Measurements from ENCODE around the gene GDPGP1. TPM values are rescaled to one million over a fixed set of nuclear protein-coding genes. Genes with fewer than 3 reads are reported as not detected.

GDPGP1 gene
- total and polyA plus RNA-seq, 10 of the 15 experiments (the other 5 are each of a cell fraction or from before 2014, with no cell fraction given), result 0.68 to 8.9 (median 3.0) TPM

- H3K79me2 ChIP-seq (ENCODE audit: control insufficient read depth, insufficient read depth, low read length), result no peaks in the 10 kb centered on the region; the same call in 1 of the 2 replicates
- ChIA-PET RAD21 (ENCODE audit: unreplicated experiment) (interaction anchor here (0.6 to 4.5 kb wide), 11 partner anchors 10 to 66 kb away, joined by 3 to 30 read pairs (median 5); partner anchors contain the start of genes CIB1 and GDPGP1), POLR2A (interaction anchor here (0.5 to 7.0 kb wide), 9 partner anchors 10 to 187 kb away, joined by 3 to 101 read pairs (median 5); partner anchors contain the start of genes CIB1 and GDPGP1), SMC1A (ENCODE audit: uncharacterized antibody, unreplicated experiment) (interaction anchor here (1.3 to 4.7 kb wide), 12 partner anchors 11 to 60 kb away, joined by 3 to 45 read pairs (median 6); partner anchors contain the start of genes CIB1 and GDPGP1), CTCF (interaction anchor here (1.0 to 2.5 kb wide), 11 partner anchors 11 to 55 kb away, joined by 3 to 22 read pairs (median 5); partner anchors contain the start of genes CIB1 and GDPGP1)
- intact Hi-C loops (cut with micrococcal nuclease; ENCODE audit: unreplicated experiment) (loop anchor here (5.0 kb wide), 1 partner anchor 40 kb away; no protein-coding TSS in a partner anchor), in situ Hi-C loops (cut with MboI) (no loop called here)
- peak overlapping the region; percentile 82 for H3K4me2 ChIP-seq (ENCODE audit: control insufficient read depth, insufficient read depth)
- peak; percentile 11 for ATAC-seq
- DNase-seq (ENCODE audit: low read depth, low spot score), result no peak
- 11% methylated on average over 14 of the region's 25 CpGs for WGBS (ENCODE audit: insufficient coverage, insufficient replicate concordance, low lambda C conversion rate, missing lambda C conversion rate)
- no peaks in the 10 kb centered on the region; a peak in 1 of 4 replicates for H3K36me3 ChIP-seq (ENCODE audit: control insufficient read depth in 2 of 2, insufficient read depth in 2 of 2, low read length in 1 of 2)
- peak overlapping the region; percentile 95 for H3K4me3 ChIP-seq
- no peak overlapping the region for H3K27ac ChIP-seq (ENCODE audit: control insufficient read depth, insufficient read depth)
- no TSS peak for BruUV-seq (replicated peaks)
- peak overlapping the region; percentile 68 for H3K9ac ChIP-seq (ENCODE audit: control insufficient read depth, insufficient read depth, low read length)
- TF ChIP-seq EED (IDR thresholded peaks at IDR 0.05; ENCODE audit: low read depth), result no peak
- no peak for TF ChIP-seq IKZF2 (IDR thresholded peaks at IDR 0.05)
- TF ChIP-seq MYC (IDR thresholded peaks at IDR 0.05; ENCODE audit: insufficient read depth, insufficient read length, insufficient replicate concordance, low read length, severe bottlenecking), result no peak
- no peak for TF ChIP-seq RCOR1 (conservative IDR thresholded peaks at IDR 0.05; ENCODE audit: low read depth, low read length)
- TF ChIP-seq CHD1 (IDR thresholded peaks at IDR 0.05; ENCODE audit: low read depth, low read length), result no peak
- TF ChIP-seq SUZ12 (IDR thresholded peaks at IDR 0.05; ENCODE audit: unreplicated experiment), result no peak
- no peak for TF ChIP-seq POU2F2 (IDR thresholded peaks at IDR 0.05; ENCODE audit: borderline replicate concordance, low read depth, low read length)
- TF ChIP-seq SREBF1 (IDR thresholded peaks at IDR 0.05; ENCODE audit: low read length), result no peak
- TF ChIP-seq BACH1 (IDR thresholded peaks at IDR 0.05; ENCODE audit: borderline replicate concordance), result no peak
- TF ChIP-seq BRCA1 (IDR thresholded peaks at IDR 0.05; ENCODE audit: low read depth, low read length), result no peak
- TF ChIP-seq HSF1 (IDR thresholded peaks at IDR 0.05; ENCODE audit: low read depth, low read length), result no peak
- TF ChIP-seq ZBTB40 (IDR thresholded peaks at IDR 0.05; ENCODE audit: borderline replicate concordance), result no peak
- TF ChIP-seq ZZZ3 (IDR thresholded peaks at IDR 0.05; ENCODE audit: control insufficient read depth, insufficient read length, low read depth), result no peak
- no peak for TF ChIP-seq EZH2 (IDR thresholded peaks at IDR 0.05; ENCODE audit: borderline replicate concordance, control insufficient read depth, low read depth, low read length)
- H4K20me1 ChIP-seq (ENCODE audit: control insufficient read depth, insufficient read depth), result no peaks in the 10 kb centered on the region; the same call in 1 of the 2 replicates
- H3K9me3 ChIP-seq (replicated peaks; ENCODE audit: control insufficient read depth, insufficient read depth, low read length), result no peaks in the 10 kb centered on the region
- no peak for FAIRE-seq
- H3K4me1 ChIP-seq (ENCODE audit: control insufficient read depth, insufficient read depth, low read length), result peaks cover 14% of the 10 kb centered on the region
- H2AFZ ChIP-seq (ENCODE audit: control insufficient read depth, low read depth, low read length), result no peak overlapping the region; the same call in 1 of the 2 replicates
- no peaks in the 10 kb centered on the region for H3K27me3 ChIP-seq (replicated peaks in 1 of 2; ENCODE audit: control insufficient read depth in 2 of 2, insufficient read depth in 2 of 2, low read length in 1 of 2)
Measured at GRCh38 chr15:90201944-90202375, 32.0 kb upstream of the GDPGP1 start.
